ENCODE data around the gene TMEM151A.

The TMEM151A gene

DNA sequence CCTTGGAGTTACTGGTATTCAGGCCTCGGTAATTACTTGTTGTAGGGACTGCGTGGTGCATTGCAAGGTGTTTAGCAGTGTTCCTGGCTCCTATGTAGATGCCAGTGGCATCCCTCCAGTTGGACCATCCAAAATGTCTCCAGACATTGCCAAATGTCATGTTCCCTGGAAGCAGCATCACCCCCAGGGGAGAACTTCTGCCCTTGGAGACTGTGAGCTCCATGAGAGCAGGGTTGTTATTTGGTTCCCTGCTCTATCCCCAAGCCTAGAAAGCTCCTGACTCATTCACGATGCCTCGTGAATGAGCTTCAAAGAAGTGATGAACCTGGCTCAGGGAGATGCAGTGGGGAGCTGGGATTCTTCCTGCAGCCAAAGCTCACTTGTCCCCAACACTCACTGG is 29.9 kb downstream of the TMEM151A start:
- Histone ChIP-seq H3K4me2 (ENCODE audit: insufficient read depth, low read length, poor library complexity, severe bottlenecking) (no peak overlapping the region), H3K14ac (ENCODE audit: low read length) (no peak overlapping the region), H4K8ac (ENCODE audit: low read depth, low read length) (no peak overlapping the region), H3K4me1 (ENCODE audit: control insufficient read depth in 2 of 2, insufficient read depth in 1 of 2, low read depth in 1 of 2, low read length in 2 of 2) (peaks cover 35 to 44% of the 10 kb centered on the region in 2 donors), H2AK5ac (ENCODE audit: low read depth, low read length) (no peak overlapping the region), H3K27ac (replicated peaks; ENCODE audit: low read length) (no peak overlapping the region), H3K79me1 (ENCODE audit: low read depth, low read length) (no peaks in the 10 kb centered on the region), H2BK120ac (ENCODE audit: low read depth, low read length) (no peak overlapping the region), H3K18ac (ENCODE audit: low read length) (no peak overlapping the region), H3K4ac (ENCODE audit: low read length) (no peak overlapping the region), H3K27me3 (ENCODE audit: control insufficient read depth in 3 of 3, insufficient read depth in 3 of 3, low read depth in 1 of 3, low read length in 3 of 3) (no peaks in the 10 kb centered on the region), H3K23ac (ENCODE audit: low read depth, low read length, poor library complexity) (no peak overlapping the region), H3K4me3 (ENCODE audit: low read length in 2 of 2) (no peak overlapping the region), H3K9me3 (replicated peaks in 1 of 2; ENCODE audit: control insufficient read depth in 2 of 2, insufficient read depth in 1 of 2, low read depth in 1 of 2, low read length in 2 of 2) (no peaks in the 10 kb centered on the region), H2BK15ac (ENCODE audit: low read length) (no peak overlapping the region), H3K36me3 (replicated peaks in 1 of 2; ENCODE audit: control insufficient read depth in 2 of 2, insufficient read depth in 2 of 2, low read length in 2 of 2) (no peaks in the 10 kb centered on the region), H2BK12ac (ENCODE audit: low read length) (no peak overlapping the region), H4K91ac (ENCODE audit: low read depth, low read length, poor library complexity) (no peak overlapping the region), H2AFZ (ENCODE audit: low read length) (no peak overlapping the region), H3K9ac (ENCODE audit: low read depth, low read length, poor library complexity) (no peak overlapping the region), H2BK5ac (ENCODE audit: low read length) (no peak overlapping the region)
- no peak for DNase-seq (ENCODE audit: low spot score)
- WGBS, 2 donors (ENCODE audit: extremely low coverage in 2 of 2, insufficient read length in 2 of 2, insufficient replicate concordance in 1 of 2), result no CpG with 5 or more reads among the region's 4 CpGs

DNA sequence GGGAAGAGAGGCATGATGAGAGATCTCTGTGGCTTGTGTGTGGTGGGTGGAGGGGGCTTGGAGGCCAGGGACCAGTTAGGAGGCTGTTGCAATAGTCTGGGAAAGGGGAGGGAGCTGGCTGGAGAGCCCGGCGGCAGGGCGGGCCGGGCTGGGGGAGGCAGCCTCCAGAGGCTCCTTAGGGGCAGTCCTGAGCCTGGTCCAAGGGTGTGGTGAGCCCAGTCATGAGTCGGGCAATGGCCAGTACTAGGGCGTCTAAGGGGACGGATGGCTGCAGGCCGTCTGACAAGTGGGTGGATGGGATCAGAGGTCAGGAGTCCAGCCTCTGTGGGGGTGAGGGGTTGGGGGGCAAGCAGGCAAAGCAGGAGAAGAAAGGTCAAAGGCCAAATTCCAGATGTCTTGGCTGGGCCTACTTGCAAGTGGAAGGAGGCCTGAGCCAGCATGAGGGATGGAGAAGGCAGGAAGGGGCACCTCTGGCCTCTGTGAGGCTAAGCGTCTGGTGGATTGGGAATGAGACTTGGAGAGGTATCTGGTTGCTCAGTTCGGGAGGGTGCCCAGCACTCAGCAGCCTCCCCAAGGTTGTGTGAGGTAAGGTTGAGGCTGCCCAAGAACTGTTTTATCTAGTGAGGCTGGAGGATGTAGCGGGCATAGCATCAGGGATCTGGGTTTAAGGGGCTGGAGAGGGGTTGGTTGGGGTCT is 31.2 kb downstream of the TMEM151A start:
- H3K4me3 ChIP-seq (ENCODE audit: low read length in 2 of 2), result no peak overlapping the region
- H3K27me3 ChIP-seq (ENCODE audit: control insufficient read depth in 3 of 3, insufficient read depth in 3 of 3, low read depth in 1 of 3, low read length in 3 of 3), result no peaks in the 10 kb centered on the region
- H3K9ac ChIP-seq (ENCODE audit: low read depth, low read length, poor library complexity), result no peak overlapping the region
- no peaks in the 10 kb centered on the region for H3K79me1 ChIP-seq (ENCODE audit: low read depth, low read length)
- no peak overlapping the region for H4K8ac ChIP-seq (ENCODE audit: low read depth, low read length)
- peaks cover 29 to 45% of the 10 kb centered on the region in 2 donors for H3K4me1 ChIP-seq (ENCODE audit: control insufficient read depth in 2 of 2, insufficient read depth in 1 of 2, low read depth in 1 of 2, low read length in 2 of 2)
- no peak overlapping the region for H2AFZ ChIP-seq (ENCODE audit: low read length)
- H3K9me3 ChIP-seq (replicated peaks in 1 of 2; ENCODE audit: control insufficient read depth in 2 of 2, insufficient read depth in 1 of 2, low read depth in 1 of 2, low read length in 2 of 2), result no peaks in the 10 kb centered on the region
- peak overlapping the region; percentile 57 for H2AK5ac ChIP-seq (ENCODE audit: low read depth, low read length)
- H3K18ac ChIP-seq (ENCODE audit: low read length), result peak overlapping the region; percentile 44
- WGBS, 2 donors (ENCODE audit: extremely low coverage in 2 of 2, insufficient read length in 2 of 2, insufficient replicate concordance in 1 of 2), result no CpG with 5 or more reads among the region's 11 CpGs
- H3K23ac ChIP-seq (ENCODE audit: low read depth, low read length, poor library complexity), result no peak overlapping the region
- DNase-seq (ENCODE audit: low spot score), result no peak
- H3K14ac ChIP-seq (ENCODE audit: low read length), result no peak overlapping the region
- no peak overlapping the region for H3K4me2 ChIP-seq (ENCODE audit: insufficient read depth, low read length, poor library complexity, severe bottlenecking)
- H2BK12ac ChIP-seq (ENCODE audit: low read length), result no peak overlapping the region
- H4K91ac ChIP-seq (ENCODE audit: low read depth, low read length, poor library complexity), result peak overlapping the region; percentile 44
- H2BK15ac ChIP-seq (ENCODE audit: low read length), result peak overlapping the region; percentile 6
- no peak overlapping the region for H3K27ac ChIP-seq (replicated peaks; ENCODE audit: low read length)
- H3K4ac ChIP-seq (ENCODE audit: low read length), result no peak overlapping the region
- no peak overlapping the region for H2BK5ac ChIP-seq (ENCODE audit: low read length)
- no peak overlapping the region for H2BK120ac ChIP-seq (ENCODE audit: low read depth, low read length)
- H3K36me3 ChIP-seq (replicated peaks in 1 of 2; ENCODE audit: control insufficient read depth in 2 of 2, insufficient read depth in 2 of 2, low read length in 2 of 2), result no peaks in the 10 kb centered on the region

DNA sequence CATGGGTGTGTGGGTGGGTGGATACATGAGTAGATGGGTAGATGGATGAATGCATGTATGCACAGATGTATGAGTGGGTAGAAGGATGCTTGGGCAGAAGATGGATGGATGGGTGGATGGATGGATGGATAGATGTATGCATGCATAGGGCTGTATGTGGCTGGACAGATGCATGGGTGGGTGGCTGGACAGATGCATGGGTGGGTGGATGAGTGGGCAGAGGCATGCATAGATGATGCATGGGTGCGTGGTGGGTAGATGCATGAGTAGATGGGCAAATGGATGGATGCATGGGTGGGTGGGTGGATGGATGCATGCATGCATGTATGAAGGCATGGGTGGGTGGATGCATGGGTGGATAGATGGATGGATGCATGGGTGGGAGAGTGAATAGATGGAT is 32.0 kb downstream of the TMEM151A start:
- Histone ChIP-seq H3K14ac (ENCODE audit: low read length) (no peak overlapping the region), H2BK120ac (ENCODE audit: low read depth, low read length) (no peak overlapping the region), H3K4me2 (ENCODE audit: insufficient read depth, low read length, poor library complexity, severe bottlenecking) (no peak overlapping the region), H3K36me3 (replicated peaks in 1 of 2; ENCODE audit: control insufficient read depth in 2 of 2, insufficient read depth in 2 of 2, low read length in 2 of 2) (no peaks in the 10 kb centered on the region), H3K79me1 (ENCODE audit: low read depth, low read length) (no peaks in the 10 kb centered on the region), H3K4me1 (ENCODE audit: control insufficient read depth in 2 of 2, insufficient read depth in 1 of 2, low read depth in 1 of 2, low read length in 2 of 2) (peaks cover 25 to 43% of the 10 kb centered on the region in 2 donors), H3K4ac (ENCODE audit: low read length) (no peak overlapping the region), H3K18ac (ENCODE audit: low read length) (no peak overlapping the region), H3K27me3 (ENCODE audit: control insufficient read depth in 3 of 3, insufficient read depth in 3 of 3, low read depth in 1 of 3, low read length in 3 of 3) (no peaks in the 10 kb centered on the region), H3K4me3 (ENCODE audit: low read length in 2 of 2) (no peak overlapping the region), H4K91ac (ENCODE audit: low read depth, low read length, poor library complexity) (peak overlapping the region; percentile 12), H2AK5ac (ENCODE audit: low read depth, low read length) (no peak overlapping the region), H3K9ac (ENCODE audit: low read depth, low read length, poor library complexity) (no peak overlapping the region), H2AFZ (ENCODE audit: low read length) (no peak overlapping the region), H2BK12ac (ENCODE audit: low read length) (no peak overlapping the region), H2BK15ac (ENCODE audit: low read length) (no peak overlapping the region), H2BK5ac (ENCODE audit: low read length) (no peak overlapping the region), H4K8ac (ENCODE audit: low read depth, low read length) (no peak overlapping the region), H3K27ac (replicated peaks; ENCODE audit: low read length) (no peak overlapping the region), H3K9me3 (replicated peaks in 1 of 2; ENCODE audit: control insufficient read depth in 2 of 2, insufficient read depth in 1 of 2, low read depth in 1 of 2, low read length in 2 of 2) (no peaks in the 10 kb centered on the region), H3K23ac (ENCODE audit: low read depth, low read length, poor library complexity) (peak overlapping the region; percentile 45)
- DNase-seq (ENCODE audit: low spot score), result no peak
- WGBS, 2 donors (ENCODE audit: extremely low coverage in 2 of 2, insufficient read length in 2 of 2, insufficient replicate concordance in 1 of 2), result no CpG with 5 or more reads among the region's 1 CpG

DNA sequence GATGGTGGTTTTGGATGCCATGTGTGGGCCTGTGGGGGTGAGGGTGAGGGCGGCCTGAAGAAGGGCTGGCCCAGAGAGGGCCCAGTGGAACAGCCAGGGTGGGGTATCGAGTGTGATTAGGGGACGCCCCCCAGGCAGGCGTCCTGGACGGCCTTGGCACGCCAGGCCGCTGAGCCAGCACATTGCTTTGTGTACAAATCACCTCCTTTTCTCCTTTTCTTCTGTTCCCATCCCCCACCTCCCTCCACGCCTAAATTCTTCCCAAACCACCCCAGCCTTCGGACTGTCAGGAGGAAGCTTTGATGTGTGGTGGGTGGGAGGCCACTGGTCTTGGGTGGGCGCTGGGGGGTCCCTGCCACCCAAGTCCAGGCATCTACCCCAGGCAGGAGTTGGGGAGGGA is 33.0 kb downstream of the TMEM151A start:
- Histone ChIP-seq H3K27me3 (ENCODE audit: control insufficient read depth in 3 of 3, insufficient read depth in 3 of 3, low read depth in 1 of 3, low read length in 3 of 3) (no peaks in the 10 kb centered on the region), H2BK12ac (ENCODE audit: low read length) (no peak overlapping the region), H3K4ac (ENCODE audit: low read length) (no peak overlapping the region), H2BK120ac (ENCODE audit: low read depth, low read length) (no peak overlapping the region), H3K9me3 (replicated peaks in 1 of 2; ENCODE audit: control insufficient read depth in 2 of 2, insufficient read depth in 1 of 2, low read depth in 1 of 2, low read length in 2 of 2) (no peaks in the 10 kb centered on the region), H2AFZ (ENCODE audit: low read length) (peak overlapping the region; percentile 71), H3K4me2 (ENCODE audit: insufficient read depth, low read length, poor library complexity, severe bottlenecking) (no peak overlapping the region), H4K8ac (ENCODE audit: low read depth, low read length) (no peak overlapping the region), H3K18ac (ENCODE audit: low read length) (peak overlapping the region; percentile 95), H3K4me1 (ENCODE audit: control insufficient read depth in 2 of 2, insufficient read depth in 1 of 2, low read depth in 1 of 2, low read length in 2 of 2) (peaks cover 26 to 44% of the 10 kb centered on the region in 2 donors), H2BK15ac (ENCODE audit: low read length) (peak overlapping the region; percentile 76), H2AK5ac (ENCODE audit: low read depth, low read length) (peak overlapping the region; percentile 35), H3K23ac (ENCODE audit: low read depth, low read length, poor library complexity) (no peak overlapping the region), H3K4me3 (ENCODE audit: low read length in 2 of 2) (no peak overlapping the region), H3K79me1 (ENCODE audit: low read depth, low read length) (no peaks in the 10 kb centered on the region), H3K27ac (replicated peaks; ENCODE audit: low read length) (no peak overlapping the region), H2BK5ac (ENCODE audit: low read length) (peak overlapping the region; percentile 8), H4K91ac (ENCODE audit: low read depth, low read length, poor library complexity) (no peak overlapping the region), H3K9ac (ENCODE audit: low read depth, low read length, poor library complexity) (no peak overlapping the region), H3K36me3 (replicated peaks in 1 of 2; ENCODE audit: control insufficient read depth in 2 of 2, insufficient read depth in 2 of 2, low read length in 2 of 2) (no peaks in the 10 kb centered on the region), H3K14ac (ENCODE audit: low read length) (no peak overlapping the region)
- DNase-seq (ENCODE audit: low spot score), result no peak
- no CpG with 5 or more reads among the region's 10 CpGs for WGBS, 2 donors (ENCODE audit: extremely low coverage in 2 of 2, insufficient read length in 2 of 2, insufficient replicate concordance in 1 of 2)
